ENCODE data around the gene MYD88.
"Not testable (repeated sequence)": the region's sequence is repeated elsewhere in the genome, so short reads cannot be mapped to it uniquely, and the experiment has no call there.

The MYD88 gene

GRCh38 chr3:38154033-38154494 is 15.6 kb downstream of the MYD88 start:
- in situ Hi-C loops (cut with MboI; ENCODE audit: low pct_unique_long_range_greater_than_20kb, low sequenced_read_pairs) = no loop called here
- no peak for DNase-seq

- DNase-seq = no peak
- in situ Hi-C loops (cut with MboI; ENCODE audit: low pct_unique_long_range_greater_than_20kb, low sequenced_read_pairs) = no loop called here
These were observed 16.3 kb downstream of the MYD88 start for GRCh38 chr3:38154625-38155255.

- in situ Hi-C loops (cut with MboI; ENCODE audit: low pct_unique_long_range_greater_than_20kb, low sequenced_read_pairs) = no loop called here
- DNase-seq = no peak
These were observed 17.4 kb downstream of the MYD88 start for GRCh38 chr3:38155825-38156224.

GRCh38 chr3:38157117-38157516 is 18.7 kb downstream of the MYD88 start:
- no peak for DNase-seq
- in situ Hi-C loops (cut with MboI; ENCODE audit: low pct_unique_long_range_greater_than_20kb, low sequenced_read_pairs) = no loop called here

GRCh38 chr3:38157595-38157994 is 19.1 kb downstream of the MYD88 start:
- no peak for DNase-seq

GRCh38 chr3:38158472-38158871 is 20.0 kb downstream of the MYD88 start:
- in situ Hi-C loops (cut with MboI; ENCODE audit: low pct_unique_long_range_greater_than_20kb, low sequenced_read_pairs) = no loop called here
- DNase-seq = no peak

More at GRCh38 chr3:38157595-38157994, 19.1 kb downstream of the MYD88 start:
- in situ Hi-C loops (cut with MboI; ENCODE audit: low pct_unique_long_range_greater_than_20kb, low sequenced_read_pairs) = no loop called here

GRCh38 chr3:38160704-38161103 is 22.2 kb downstream of the MYD88 start:
- DNase-seq; in situ Hi-C loops (cut with MboI; ENCODE audit: low pct_unique_long_range_greater_than_20kb, low sequenced_read_pairs): not testable (repeated sequence)

DNA sequence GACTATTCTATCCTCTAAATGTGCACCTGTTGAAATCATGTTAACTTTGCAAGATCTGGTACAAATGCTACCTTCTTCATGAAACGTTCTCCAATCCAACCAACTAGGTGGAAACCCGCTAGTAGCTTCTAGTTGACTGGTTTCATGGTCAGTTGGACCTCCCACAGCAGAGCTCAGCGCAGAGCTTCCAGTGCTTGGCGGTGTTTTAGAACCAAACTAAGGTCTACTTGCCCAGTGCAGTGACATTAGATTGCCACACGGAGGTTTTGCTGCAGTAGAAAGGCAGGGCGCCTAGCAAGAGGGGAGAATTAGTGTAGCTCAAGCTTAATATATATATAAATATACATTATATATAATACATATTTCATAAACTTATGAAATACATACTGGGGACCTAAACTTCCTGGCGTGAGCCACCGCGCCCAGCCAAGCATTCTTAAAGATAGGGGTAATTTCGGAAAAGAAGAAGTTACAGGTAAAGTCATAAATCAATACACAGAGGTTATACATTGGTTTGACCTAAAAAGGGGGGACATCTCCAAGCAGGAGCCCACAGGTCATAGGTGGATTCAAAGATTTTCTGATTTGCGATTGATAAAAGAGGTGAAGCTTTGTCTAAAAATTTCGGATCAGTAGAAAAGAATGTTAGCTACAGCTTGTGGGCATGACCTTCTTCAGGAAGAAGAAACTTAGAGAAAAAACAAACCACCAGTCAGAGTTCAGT is 24.8 kb downstream of the MYD88 start:
- in situ Hi-C loops (cut with MboI; ENCODE audit: low pct_unique_long_range_greater_than_20kb, low sequenced_read_pairs) = no loop called here
- DNase-seq = no peak

DNA sequence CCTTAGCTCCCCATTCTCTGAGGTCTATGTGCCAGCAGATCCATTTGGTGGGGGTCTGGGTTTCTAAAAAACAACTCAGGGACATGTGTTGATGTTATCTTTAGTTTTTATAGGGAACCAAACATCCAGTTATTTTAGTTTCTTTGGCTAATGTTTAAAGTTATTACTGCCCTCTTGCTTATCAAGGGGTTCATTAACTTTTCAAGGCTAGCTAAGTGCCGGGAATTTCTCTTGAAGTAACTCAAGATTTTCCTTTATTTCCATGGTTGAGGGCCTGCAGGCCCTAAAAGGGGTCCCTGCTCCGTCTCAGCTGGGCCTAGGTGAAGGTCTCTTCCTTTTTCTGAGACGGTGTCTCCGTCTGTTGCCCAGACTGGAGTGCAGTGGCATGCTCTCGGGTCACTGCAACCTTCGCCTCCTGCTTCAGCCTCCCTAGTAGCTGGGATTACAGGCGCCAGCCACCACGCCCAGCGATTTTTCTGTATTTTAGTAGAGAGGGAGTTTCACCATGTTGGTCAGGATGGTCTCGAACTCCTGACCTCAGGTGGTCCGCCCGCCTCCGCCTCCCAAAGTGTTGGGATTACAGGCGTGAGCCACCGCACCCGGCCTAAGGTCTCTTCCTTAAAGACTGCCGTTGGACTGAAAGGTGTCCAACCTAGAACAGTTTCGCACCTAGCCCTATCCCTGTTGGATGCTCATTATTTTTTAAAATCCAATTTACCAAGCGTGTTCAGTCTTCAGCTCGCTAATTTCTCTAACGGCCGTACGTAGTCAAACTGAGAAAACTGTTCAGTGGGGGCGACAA is 25.6 kb downstream of the MYD88 start:
- in situ Hi-C loops (cut with MboI; ENCODE audit: low pct_unique_long_range_greater_than_20kb, low sequenced_read_pairs) = no loop called here
- DNase-seq = no peak

- in situ Hi-C loops (cut with MboI; ENCODE audit: low pct_unique_long_range_greater_than_20kb, low sequenced_read_pairs) = no loop called here
- no peak for DNase-seq
These were observed 26.1 kb downstream of the MYD88 start for GRCh38 chr3:38164643-38164951.

- peak; percentile 100 for DNase-seq
- in situ Hi-C loops (cut with MboI; ENCODE audit: low pct_unique_long_range_greater_than_20kb, low sequenced_read_pairs) = no loop called here
These were observed 26.7 kb downstream of the MYD88 start, which contains the start of gene OXSR1 for GRCh38 chr3:38164952-38165721. Gene OXSR1, plus strand, starts transcription at chr3:38165537. Its CDS starts 340 bp downstream, at chr3:38165877.

GRCh38 chr3:38165722-38166387 is 27.4 kb downstream of the MYD88 start:
- peak; percentile 12 for DNase-seq
- in situ Hi-C loops (cut with MboI; ENCODE audit: low pct_unique_long_range_greater_than_20kb, low sequenced_read_pairs) = no loop called here

DNA sequence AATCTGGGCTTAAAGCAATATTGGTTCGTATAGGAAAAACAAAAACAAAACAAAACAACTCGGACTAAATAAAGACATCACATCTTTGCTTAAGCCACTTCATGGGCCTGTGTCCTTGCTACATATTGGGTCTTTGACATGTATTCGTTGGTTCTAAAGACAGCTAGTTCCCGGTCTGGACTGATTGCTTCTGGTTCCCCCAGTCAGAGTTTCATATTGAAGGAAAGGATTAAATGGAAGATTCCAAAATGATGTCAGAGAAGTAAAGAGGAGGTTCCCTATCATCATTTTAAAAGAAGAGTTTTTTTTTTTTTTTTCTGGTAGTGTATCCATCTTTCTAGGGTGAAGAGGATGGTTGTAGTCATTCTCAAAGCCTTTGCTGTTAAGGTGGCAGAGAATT is 29.1 kb downstream of the MYD88 start:
- DNase-seq = no peak
- in situ Hi-C loops (cut with MboI; ENCODE audit: low pct_unique_long_range_greater_than_20kb, low sequenced_read_pairs) = no loop called here

DNA sequence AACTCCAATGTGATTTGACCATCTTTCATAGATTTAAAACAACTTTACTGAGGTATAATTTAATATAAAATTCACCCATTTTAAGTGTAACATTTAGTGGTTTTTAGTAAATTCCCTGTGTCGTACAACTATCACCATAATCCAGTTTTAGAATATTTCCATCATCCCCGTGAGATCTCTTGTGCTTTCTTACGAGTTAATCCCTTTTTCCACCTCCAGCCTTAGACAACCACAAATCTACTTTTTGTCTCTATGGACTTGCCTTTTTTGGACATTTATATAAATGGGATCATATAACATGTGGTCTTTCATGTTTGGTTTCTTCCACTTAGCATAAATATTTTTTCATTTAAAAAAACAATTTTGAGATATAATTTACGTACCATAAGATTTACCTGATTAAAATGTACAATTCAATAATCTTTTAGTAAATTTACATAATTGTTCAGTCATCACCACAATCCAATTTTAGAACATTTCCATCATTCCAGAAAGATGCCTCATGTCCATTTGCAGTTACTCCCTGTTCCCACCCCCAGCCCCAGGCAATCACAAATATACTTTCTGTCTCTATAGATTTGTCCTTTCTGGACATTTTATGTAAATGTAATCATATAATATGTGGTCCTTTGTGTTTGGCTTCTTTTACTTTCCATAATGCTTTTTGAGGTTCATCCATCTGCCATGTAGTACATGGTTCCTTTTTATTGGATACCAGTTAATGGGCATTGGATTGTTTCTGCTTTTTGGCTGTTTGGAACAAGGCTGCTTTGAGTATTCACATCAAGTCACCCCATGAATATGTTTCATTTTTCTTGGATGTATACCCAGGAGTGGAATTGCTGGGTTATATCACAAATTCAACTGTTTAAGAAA is 29.9 kb downstream of the MYD88 start:
- in situ Hi-C loops (cut with MboI; ENCODE audit: low pct_unique_long_range_greater_than_20kb, low sequenced_read_pairs) = no loop called here
- no peak for DNase-seq

- in situ Hi-C loops (cut with MboI; ENCODE audit: low pct_unique_long_range_greater_than_20kb, low sequenced_read_pairs) = no loop called here
- DNase-seq = no peak
These were observed 30.5 kb downstream of the MYD88 start for GRCh38 chr3:38169027-38169317.

- in situ Hi-C loops (cut with MboI; ENCODE audit: low pct_unique_long_range_greater_than_20kb, low sequenced_read_pairs) = no loop called here
- no peak for DNase-seq
These were observed 32.3 kb downstream of the MYD88 start for GRCh38 chr3:38170722-38171121.

DNA sequence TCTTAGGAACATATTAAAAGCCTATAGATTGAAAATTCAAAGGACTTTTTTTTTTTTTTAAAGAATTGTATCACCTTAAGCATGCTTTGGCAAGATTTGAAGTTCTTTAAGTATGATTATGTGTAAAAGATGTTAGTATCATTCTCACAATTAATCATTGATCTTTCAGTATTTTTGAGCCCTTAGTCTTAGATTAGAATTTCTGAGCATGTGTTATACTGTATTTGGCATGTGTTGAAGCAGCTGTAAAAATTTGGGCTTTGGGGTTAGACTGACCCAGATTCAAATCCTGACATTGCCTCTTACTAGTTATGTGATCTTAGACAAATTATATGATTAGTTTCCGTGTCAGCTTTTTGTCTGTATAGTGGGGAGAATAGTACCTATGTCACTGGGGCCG is 33.2 kb downstream of the MYD88 start:
- in situ Hi-C loops (cut with MboI; ENCODE audit: low pct_unique_long_range_greater_than_20kb, low sequenced_read_pairs) = no loop called here
- no peak for DNase-seq

DNA sequence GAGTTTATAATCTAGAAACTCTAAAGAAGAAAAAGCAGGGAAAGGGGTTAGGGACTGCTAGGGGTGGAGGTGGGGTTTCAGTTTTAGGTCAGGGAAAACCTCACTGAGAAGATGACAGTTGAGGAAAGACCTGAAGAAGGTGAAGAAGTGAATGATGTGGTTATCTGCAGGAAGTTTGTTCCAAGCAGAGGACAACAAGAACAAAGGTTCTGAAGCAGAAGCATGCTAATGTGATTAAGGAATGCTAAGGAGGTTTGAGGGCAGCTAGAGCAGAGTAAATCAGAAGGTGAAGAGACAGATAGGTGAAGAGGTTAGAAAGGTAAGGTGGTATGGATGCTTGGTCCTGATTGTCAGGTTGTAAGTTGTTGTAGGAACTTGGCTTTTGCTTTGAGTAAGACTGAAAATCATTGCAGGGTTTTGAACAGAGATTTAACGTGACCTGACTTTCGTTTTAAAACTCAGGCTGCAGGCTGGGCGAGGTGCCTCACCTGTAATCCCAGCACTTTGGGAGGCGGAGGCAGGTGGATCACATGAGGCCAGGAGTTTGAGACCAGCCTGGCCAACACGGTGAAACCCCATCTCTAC is 35.5 kb downstream of the MYD88 start:
- in situ Hi-C loops (cut with MboI; ENCODE audit: low pct_unique_long_range_greater_than_20kb, low sequenced_read_pairs) = no loop called here
- no peak for DNase-seq
